Fibroblast of skin of left quadriceps (primary cell): ENCODE data around the gene MRC2.

ENCODE experiments used
- DNase-seq, 2 experiments: peaks; one replicate each; pipeline ENCODE4 v3.0.0-alpha.2; 2013; ENCODE audit warnings: low read depth in 2 of 2

Gene MRC2

GRCh38 chr17:62631936-62632924 lies 4.8 kb downstream of the MRC2 start:
- DNase-seq: no peak

- no peak for DNase-seq
Measured at GRCh38 chr17:62637809-62638208, 10.3 kb downstream of the MRC2 start.

- no peak for DNase-seq
Measured at GRCh38 chr17:62641153-62641552, 13.7 kb downstream of the MRC2 start.

- DNase-seq: no peak
Measured at GRCh38 chr17:62641951-62642350, 14.5 kb downstream of the MRC2 start.

GRCh38 chr17:62643496-62643895 lies 16.0 kb downstream of the MRC2 start:
- DNase-seq: no peak

- DNase-seq: no peak
Measured at GRCh38 chr17:62644487-62645173, 17.2 kb downstream of the MRC2 start.

GRCh38 chr17:62648251-62648955 lies 20.9 kb downstream of the MRC2 start:
- DNase-seq: no peak

- DNase-seq: no peak
Measured at GRCh38 chr17:62648956-62649294, 21.5 kb downstream of the MRC2 start.

- DNase-seq: no peak
Measured at GRCh38 chr17:62649570-62649969, 22.1 kb downstream of the MRC2 start.

- no peak for DNase-seq
Measured at GRCh38 chr17:62650587-62650986, 23.1 kb downstream of the MRC2 start.

GRCh38 chr17:62652251-62653001 lies 25.0 kb downstream of the MRC2 start:
- DNase-seq: no peak

GRCh38 chr17:62653002-62653825 lies 25.7 kb downstream of the MRC2 start:
- peak in 1 of 2 experiments; percentile 3 for DNase-seq

- no peak for DNase-seq
Measured at GRCh38 chr17:62653826-62654761, 26.6 kb downstream of the MRC2 start.

GRCh38 chr17:62655656-62656055 lies 28.2 kb downstream of the MRC2 start:
- no peak for DNase-seq

GRCh38 chr17:62656446-62656845 lies 29.0 kb downstream of the MRC2 start:
- DNase-seq: no peak

- DNase-seq: no peak
Measured at GRCh38 chr17:62657145-62657665, 29.7 kb downstream of the MRC2 start.

GRCh38 chr17:62657690-62658089 lies 30.2 kb downstream of the MRC2 start:
- no peak for DNase-seq

- no peak for DNase-seq
Measured at GRCh38 chr17:62658136-62658920, 30.9 kb downstream of the MRC2 start.
